CD4-positive, alpha-beta memory T cell (primary cell): ENCODE measurements around the gene ADAMTS3. TPM values are rescaled to one million over a fixed set of nuclear protein-coding genes. Genes with fewer than 3 reads are reported as not detected.

Source experiments
- CTCF ChIA-PET: fragments of 350-600 bp; sonication (Branson Sonifier 250); formaldehyde crosslinking; loops from one replicate; lab custom pipeline; 2021; ENCODE audit warnings: inconsistent platforms; ENCODE audit not compliant: partially characterized antibody; lab: Charles Lee
- POLR2A ChIA-PET: fragments of 350-600 bp; sonication (Branson Sonifier 250); formaldehyde crosslinking; loops from one replicate; lab custom pipeline; 2021; ENCODE audit not compliant: partially characterized antibody; lab: Charles Lee
- DNase-seq, 5 donors: peaks; one replicate each; pipeline versions ENCODE4 v3.0.0 to v3.0.0-alpha.2; 2020 to 2022; ENCODE audit warnings: mixed read lengths in 1 of 5
- H3K27ac ChIP-seq: one replicate; pipeline ENCODE4 v1.7.0; 2013; ENCODE audit warnings: low read depth, low read length
- H3K27me3 ChIP-seq: 2 replicates; pipeline ENCODE4 v1.7.0; 2013; ENCODE audit warnings: mild to moderate bottlenecking, low read length, moderate library complexity; ENCODE audit not compliant: insufficient read depth
- H3K36me3 ChIP-seq: 2 replicates; pipeline ENCODE4 v1.7.0; 2013; ENCODE audit warnings: mild to moderate bottlenecking, low read length, moderate library complexity; ENCODE audit not compliant: insufficient read depth
- H3K4me1 ChIP-seq: 2 replicates; pipeline ENCODE4 v1.7.0; 2013; ENCODE audit warnings: mild to moderate bottlenecking, low read length, moderate library complexity; ENCODE audit not compliant: insufficient read depth
- H3K4me3 ChIP-seq, 2 donors: one replicate each; pipeline ENCODE4 v1.7.0; 2013; ENCODE audit warnings: low read length in 2 of 2, mild to moderate bottlenecking in 1 of 2
- H3K9me3 ChIP-seq, 2 donors: one replicate each; pipeline ENCODE4 v1.7.0; 2013; ENCODE audit warnings: low read length in 2 of 2, control low read depth in 1 of 2; ENCODE audit not compliant: control insufficient read depth in 1 of 2
- H3K27ac Mint-ChIP-seq, 7 donors: one replicate each; pipeline ENCODE4 v1.8.0; 2020 to 2021; ENCODE audit warnings: mixed read lengths in 7 of 7, mild to moderate bottlenecking in 6 of 7, inconsistent platforms in 3 of 7, moderate library complexity in 3 of 7
- H3K27me3 Mint-ChIP-seq, 2 donors: one replicate each; pipeline ENCODE4 v1.8.0; 2020 to 2021; ENCODE audit warnings: mixed read lengths in 2 of 2
- H3K36me3 Mint-ChIP-seq, 2 donors: one replicate each; pipeline ENCODE4 v1.8.0; 2020 to 2021; ENCODE audit warnings: mixed read lengths in 2 of 2, inconsistent platforms in 1 of 2, mild to moderate bottlenecking in 1 of 2
- H3K4me1 Mint-ChIP-seq, 4 donors: one replicate each; pipeline ENCODE4 v1.8.0; 2020 to 2021; ENCODE audit warnings: mixed read lengths in 4 of 4, mild to moderate bottlenecking in 1 of 4
- H3K4me3 Mint-ChIP-seq, 8 donors: one replicate each; pipeline ENCODE4 v1.8.0; 2020 to 2021; ENCODE audit warnings: mixed read lengths in 8 of 8, mild to moderate bottlenecking in 7 of 8, moderate library complexity in 6 of 8, inconsistent platforms in 3 of 8
- H3K9me3 Mint-ChIP-seq, 8 donors: one replicate each; pipeline ENCODE4 v1.8.0; 2020 to 2021; ENCODE audit warnings: mixed read lengths in 8 of 8, mild to moderate bottlenecking in 5 of 8, inconsistent platforms in 3 of 8, moderate library complexity in 1 of 8
- intact Hi-C: fragments of 100-400 bp; cut with micrococcal nuclease; formaldehyde crosslinking; loops from one replicate; pipeline ENCODE4 v1.15.1; 2023
- polyA plus RNA-seq, 2 donors: library from polyadenylated mRNA; unstranded; fragments of 300-500 nt; fragmentation: Illumina TruSeq; gene quantifications; one replicate each; pipeline ENCODE4 v1.2.3, GENCODE V29; 2021
- total RNA-seq, 2 experiments: library from RNA; stranded (reverse); gene quantifications; one replicate each; pipeline ENCODE4 v1.2.3, GENCODE V29; 2021

Gene ADAMTS3
- total and polyA plus RNA-seq, 4 experiments from 2014 or later: not detected

- Mint-ChIP-seq H3K4me1 (no peaks in the 10 kb centered on the region), H3K27ac (no peak overlapping the region), H3K36me3 (no peaks in the 10 kb centered on the region), H3K4me3 (no peak overlapping the region), H3K27me3 (no peaks in the 10 kb centered on the region), H3K9me3 (peaks cover 0 to 2% (median 0%) of the 10 kb centered on the region in 8 donors)
- ChIA-PET CTCF (no interaction called here), POLR2A (no interaction called here)
- Histone ChIP-seq H3K27me3 (no peaks in the 10 kb centered on the region), H3K27ac (no peak overlapping the region), H3K4me3 (no peak overlapping the region), H3K4me1 (no peaks in the 10 kb centered on the region), H3K9me3 (no peaks in the 10 kb centered on the region), H3K36me3 (no peaks in the 10 kb centered on the region)
- DNase-seq: no peak
- intact Hi-C loops: no loop called here
Observed at GRCh38 chr4:72587334-72587733, 18.3 kb upstream of the ADAMTS3 start.

GRCh38 chr4:72582853-72583252 lies 13.8 kb upstream of the ADAMTS3 start:
- no peak overlapping the region for H3K4me3 Mint-ChIP-seq
- intact Hi-C loops: no loop called here
- Histone ChIP-seq H3K9me3 (no peaks in the 10 kb centered on the region), H3K4me1 (no peaks in the 10 kb centered on the region), H3K27me3 (no peaks in the 10 kb centered on the region), H3K4me3 (no peak overlapping the region), H3K27ac (no peak overlapping the region), H3K36me3 (no peaks in the 10 kb centered on the region)
- H3K4me1 Mint-ChIP-seq: no peaks in the 10 kb centered on the region
- H3K36me3 Mint-ChIP-seq: no peaks in the 10 kb centered on the region
- no peaks in the 10 kb centered on the region for H3K27me3 Mint-ChIP-seq
- ChIA-PET CTCF (no interaction called here), POLR2A (no interaction called here)
- peaks cover 0 to 2% (median 0%) of the 10 kb centered on the region in 8 donors for H3K9me3 Mint-ChIP-seq
- DNase-seq: no peak
- H3K27ac Mint-ChIP-seq: no peak overlapping the region

GRCh38 chr4:72577211-72577610 lies 8.2 kb upstream of the ADAMTS3 start:
- H3K4me3 Mint-ChIP-seq: no peak overlapping the region
- intact Hi-C loops: no loop called here
- no peak overlapping the region for H3K27ac Mint-ChIP-seq
- no peak for DNase-seq
- ChIA-PET POLR2A (no interaction called here), CTCF (no interaction called here)
- Histone ChIP-seq H3K27ac (no peak overlapping the region), H3K4me3 (no peak overlapping the region), H3K4me1 (no peaks in the 10 kb centered on the region), H3K9me3 (no peaks in the 10 kb centered on the region), H3K36me3 (no peaks in the 10 kb centered on the region), H3K27me3 (no peaks in the 10 kb centered on the region)
- H3K4me1 Mint-ChIP-seq: no peaks in the 10 kb centered on the region
- H3K36me3 Mint-ChIP-seq: no peaks in the 10 kb centered on the region
- H3K9me3 Mint-ChIP-seq: no peaks in the 10 kb centered on the region
- H3K27me3 Mint-ChIP-seq: no peaks in the 10 kb centered on the region

- ChIA-PET CTCF (no interaction called here), POLR2A (no interaction called here)
- intact Hi-C loops: no loop called here
- Mint-ChIP-seq H3K4me1 (peaks cover 10 to 28% (median 13%) of the 10 kb centered on the region in 4 donors), H3K9me3 (peaks cover 0 to 4% (median 0%) of the 10 kb centered on the region in 8 donors), H3K27ac (no peak overlapping the region), H3K27me3 (peaks cover 26 to 28% of the 10 kb centered on the region in 2 donors), H3K36me3 (peaks cover 0 to 3% of the 10 kb centered on the region in 2 donors), H3K4me3 (no peak overlapping the region)
- H3K27ac ChIP-seq: no peak overlapping the region
- H3K4me1 ChIP-seq: no peaks in the 10 kb centered on the region
- H3K27me3 ChIP-seq: peaks cover 4% of the 10 kb centered on the region
- H3K9me3 ChIP-seq: no peaks in the 10 kb centered on the region
- DNase-seq: no peak
- H3K4me3 ChIP-seq: no peak overlapping the region
- H3K36me3 ChIP-seq: no peaks in the 10 kb centered on the region
Observed at GRCh38 chr4:72571337-72571736, 2.3 kb upstream of the ADAMTS3 start.

GRCh38 chr4:72569719-72570235 lies 756 bp upstream of the ADAMTS3 start:
- H3K9me3 Mint-ChIP-seq: peaks cover 0 to 4% (median 0%) of the 10 kb centered on the region in 8 donors
- H3K4me1 Mint-ChIP-seq: peaks cover 10 to 28% (median 13%) of the 10 kb centered on the region in 4 donors
- H3K4me3 Mint-ChIP-seq: peak overlapping the region in 6 of 8 donors; percentile 1 to 35 (median 9)
- peaks cover 32 to 33% of the 10 kb centered on the region in 2 donors for H3K27me3 Mint-ChIP-seq
- CTCF ChIA-PET: no interaction called here
- H3K36me3 Mint-ChIP-seq: peaks cover 0 to 3% of the 10 kb centered on the region in 2 donors
- H3K36me3 ChIP-seq: no peaks in the 10 kb centered on the region
- H3K27ac Mint-ChIP-seq: no peak overlapping the region
- H3K4me1 ChIP-seq: no peaks in the 10 kb centered on the region
- H3K27me3 ChIP-seq: peaks cover 9% of the 10 kb centered on the region
- no peaks in the 10 kb centered on the region for H3K9me3 ChIP-seq
- POLR2A ChIA-PET: no interaction called here
- no peak overlapping the region for H3K27ac ChIP-seq
- no peak for DNase-seq
- no peak overlapping the region for H3K4me3 ChIP-seq
- intact Hi-C loops: no loop called here

GRCh38 chr4:72567821-72568675 lies 973 bp downstream of the ADAMTS3 start:
- Histone ChIP-seq H3K27ac (no peak overlapping the region), H3K9me3 (no peaks in the 10 kb centered on the region), H3K4me3 (no peak overlapping the region), H3K27me3 (peaks cover 9% of the 10 kb centered on the region), H3K36me3 (no peaks in the 10 kb centered on the region), H3K4me1 (no peaks in the 10 kb centered on the region)
- peak overlapping the region; percentile 37 to 74 (median 58) for H3K4me3 Mint-ChIP-seq
- no peak overlapping the region for H3K27ac Mint-ChIP-seq
- CTCF ChIA-PET: no interaction called here
- H3K4me1 Mint-ChIP-seq: peaks cover 10 to 28% (median 13%) of the 10 kb centered on the region in 4 donors
- peaks cover 36 to 38% of the 10 kb centered on the region in 2 donors for H3K27me3 Mint-ChIP-seq
- peaks cover 0 to 4% (median 0%) of the 10 kb centered on the region in 8 donors for H3K9me3 Mint-ChIP-seq
- POLR2A ChIA-PET: no interaction called here
- intact Hi-C loops: no loop called here
- peak in 1 of 5 donors; percentile 21 for DNase-seq
- H3K36me3 Mint-ChIP-seq: peaks cover 0 to 3% of the 10 kb centered on the region in 2 donors

- no peaks in the 10 kb centered on the region for H3K4me1 ChIP-seq
- no peak for DNase-seq
- peak overlapping the region in 1 of 8 donors; percentile 55 for H3K4me3 Mint-ChIP-seq
- peaks cover 9% of the 10 kb centered on the region for H3K27me3 ChIP-seq
- no peaks in the 10 kb centered on the region for H3K36me3 ChIP-seq
- intact Hi-C loops: no loop called here
- POLR2A ChIA-PET: no interaction called here
- no peaks in the 10 kb centered on the region for H3K9me3 ChIP-seq
- H3K27me3 Mint-ChIP-seq: peaks cover 36 to 38% of the 10 kb centered on the region in 2 donors
- H3K36me3 Mint-ChIP-seq: peaks cover 0 to 3% of the 10 kb centered on the region in 2 donors
- H3K4me1 Mint-ChIP-seq: peaks cover 10 to 28% (median 13%) of the 10 kb centered on the region in 4 donors
- H3K27ac ChIP-seq: no peak overlapping the region
- H3K9me3 Mint-ChIP-seq: peaks cover 0 to 3% (median 0%) of the 10 kb centered on the region in 8 donors
- H3K27ac Mint-ChIP-seq: no peak overlapping the region
- no peak overlapping the region for H3K4me3 ChIP-seq
- CTCF ChIA-PET: no interaction called here
Observed at GRCh38 chr4:72567036-72567435, 2.0 kb downstream of the ADAMTS3 start.
